GM23338 (cell line): ENCODE measurements around the gene CLC. TPM values are rescaled to one million over a fixed set of nuclear protein-coding genes. Genes with fewer than 3 reads are reported as not detected.

Experiments
- ATAC-seq: fragments of 200-7000 bp; cut with Tn5 transposase; 3 replicates; pipeline ENCODE4 v1.9.1; 2020
- DNase-seq: peaks from one replicate; pipeline ENCODE4 v3.0.0-alpha.2; 2015; ENCODE audit warnings: low spot score
- H2AFZ ChIP-seq: fragments of 200-600 bp; sonication (generic); 2 replicates; pipeline ENCODE4 v1.8.0; 2016; ENCODE audit warnings: antibody characterized with exemption, mild to moderate bottlenecking, moderate library complexity
- H3F3A ChIP-seq: fragments of 200-600 bp; sonication (generic); replicated peaks from 2 replicates; pipeline ENCODE4 v1.8.0; 2017; ENCODE audit warnings: antibody characterized with exemption, mixed run types, low read depth
- H3K27ac ChIP-seq: fragments of 200-600 bp; sonication (generic); 2 replicates; pipeline ENCODE4 v1.6.1; 2016; ENCODE audit warnings: low read depth
- H3K27me3 ChIP-seq: fragments of 200-600 bp; sonication (generic); 2 replicates; pipeline ENCODE4 v1.8.0; 2016; ENCODE audit warnings: mild to moderate bottlenecking, mixed run types, moderate library complexity; ENCODE audit not compliant: insufficient read depth
- H3K36me3 ChIP-seq: fragments of 200-600 bp; sonication (generic); 2 replicates; pipeline ENCODE4 v1.8.0; 2016; ENCODE audit warnings: mild to moderate bottlenecking; ENCODE audit not compliant: insufficient read depth
- H3K4me1 ChIP-seq: fragments of 200-600 bp; sonication (generic); 2 replicates; pipeline ENCODE4 v1.8.0; 2016; ENCODE audit warnings: mild to moderate bottlenecking, moderate library complexity; ENCODE audit not compliant: insufficient read depth
- H3K4me2 ChIP-seq: fragments of 200-600 bp; sonication (generic); 2 replicates; pipeline ENCODE4 v1.7.1; 2017; ENCODE audit warnings: mixed run types
- H3K4me3 ChIP-seq: fragments of 200-600 bp; sonication (generic); 2 replicates; pipeline ENCODE4 v1.6.1; 2016; ENCODE audit warnings: mixed run types
- H3K79me2 ChIP-seq: fragments of 200-600 bp; sonication (generic); replicated peaks from 2 replicates; pipeline ENCODE4 v1.8.0; 2017; ENCODE audit warnings: mild to moderate bottlenecking; ENCODE audit not compliant: insufficient read depth
- H3K9me2 ChIP-seq: fragments of 200-600 bp; sonication (generic); 2 replicates; pipeline ENCODE4 v1.8.0; 2017; ENCODE audit not compliant: insufficient read depth
- H4K20me1 ChIP-seq: fragments of 200-600 bp; sonication (generic); replicated peaks from 2 replicates; pipeline ENCODE4 v1.8.0; 2017; ENCODE audit warnings: mild to moderate bottlenecking; ENCODE audit not compliant: insufficient read depth
- H3K27ac Mint-ChIP-seq: 2 replicates; pipeline ENCODE4 v1.8.0; 2020; ENCODE audit warnings: inconsistent platforms, mild to moderate bottlenecking, moderate library complexity, mixed read lengths
- H3K27me3 Mint-ChIP-seq: 3 replicates; pipeline ENCODE4 v1.8.0; 2022; ENCODE audit warnings: low read depth, mild to moderate bottlenecking, moderate library complexity, mixed read lengths, inconsistent platforms; ENCODE audit not compliant: insufficient read depth, poor library complexity
- H3K36me3 Mint-ChIP-seq: 3 replicates; pipeline ENCODE4 v1.8.0; 2021; ENCODE audit warnings: low read depth, mild to moderate bottlenecking, inconsistent platforms, moderate library complexity, mixed read lengths
- H3K4me1 Mint-ChIP-seq: 3 replicates; pipeline ENCODE4 v1.8.0; 2020; ENCODE audit warnings: mild to moderate bottlenecking, inconsistent platforms, mixed read lengths
- H3K4me3 Mint-ChIP-seq: 3 replicates; pipeline ENCODE4 v1.8.0; 2021; ENCODE audit warnings: moderate library complexity, mild to moderate bottlenecking, inconsistent platforms, mixed read lengths
- H3K9me3 Mint-ChIP-seq: 3 replicates; pipeline ENCODE4 v1.8.0; 2020; ENCODE audit warnings: moderate library complexity, mild to moderate bottlenecking, inconsistent platforms, mixed read lengths
- CREB1 ChIP-seq: fragments of 250-450 bp; sonication (Bioruptor Pico); IDR thresholded peaks from 2 replicates; pipeline ENCODE4 v1.5.0; 2020; ENCODE audit warnings: low read depth, mild to moderate bottlenecking, moderate library complexity
- EZH2phosphoT487 ChIP-seq: fragments of 200-600 bp; sonication (generic); IDR thresholded peaks from one replicate; pipeline ENCODE4 v1.8.1; 2018; ENCODE audit warnings: antibody characterized with exemption; ENCODE audit not compliant: unreplicated experiment
- NANOG ChIP-seq: IDR thresholded peaks from 2 replicates; pipeline ENCODE4 v1.6.1; 2016; ENCODE audit warnings: antibody characterized with exemption, borderline replicate concordance
- POLR2AphosphoS5 ChIP-seq: IDR thresholded peaks from 2 replicates; pipeline ENCODE4 v1.6.1; 2016; ENCODE audit warnings: antibody characterized with exemption, low read depth
- STAT1 ChIP-seq: IDR thresholded peaks from one replicate; pipeline ENCODE4 v1.6.1; 2016; ENCODE audit warnings: antibody characterized with exemption; ENCODE audit not compliant: unreplicated experiment
- ZNF114 ChIP-seq: fragments of 250-450 bp; sonication (Bioruptor Pico); IDR thresholded peaks from 2 replicates; pipeline ENCODE4 v1.5.0; 2020; ENCODE audit warnings: mild to moderate bottlenecking, moderate library complexity
- ZNF331 ChIP-seq: fragments of 250-450 bp; sonication (Bioruptor Pico); IDR thresholded peaks from 2 replicates; pipeline ENCODE4 v1.5.0; 2020; ENCODE audit warnings: low read depth, mild to moderate bottlenecking, moderate library complexity
- polyA plus RNA-seq: library from polyadenylated mRNA; unstranded; fragments of >200 nt; fragmentation: Nextera tagmentation; extraction: Ambion mirVana; gene quantifications from 2 replicates; pipeline ENCODE4 v1.2.1, GENCODE V29; 2016
- total RNA-seq: library from RNA; depleted of rRNA; stranded (reverse); fragments of >200 nt; shearing (Covaris generic); gene quantifications from 2 replicates; pipeline ENCODE4 v1.2.3, GENCODE V29; 2014
- TF ChIP-seq, protein P1 (sequence below): fragments of 250-450 bp; sonication (Bioruptor Pico); IDR thresholded peaks from 2 replicates; pipeline ENCODE4 v1.5.0; 2020; ENCODE audit warnings: mild to moderate bottlenecking, moderate library complexity

Gene CLC
- total and polyA plus RNA-seq, 2 experiments from 2014 or later, result not detected

DNA sequence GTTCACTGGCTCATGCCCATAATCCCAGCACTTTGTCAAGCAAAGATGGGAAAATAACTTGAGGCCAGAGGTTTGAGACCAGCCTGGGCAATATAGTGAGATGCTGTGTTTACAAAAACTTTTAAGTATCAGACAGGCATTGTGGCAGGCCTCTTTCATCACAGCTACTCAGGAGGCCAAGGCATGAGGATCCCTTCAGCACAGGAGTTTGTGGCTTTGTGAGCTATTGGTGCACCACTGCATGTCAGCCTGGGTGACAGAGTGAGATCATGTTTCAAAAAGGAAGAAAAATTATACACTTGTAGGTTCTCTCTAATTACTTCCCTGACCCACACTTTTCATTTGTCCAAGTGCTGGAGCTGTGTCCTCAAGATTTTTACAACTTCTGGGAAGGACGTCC lies 45.0 kb downstream of the CLC start (continued):
- TF ChIP-seq, protein P1, sequence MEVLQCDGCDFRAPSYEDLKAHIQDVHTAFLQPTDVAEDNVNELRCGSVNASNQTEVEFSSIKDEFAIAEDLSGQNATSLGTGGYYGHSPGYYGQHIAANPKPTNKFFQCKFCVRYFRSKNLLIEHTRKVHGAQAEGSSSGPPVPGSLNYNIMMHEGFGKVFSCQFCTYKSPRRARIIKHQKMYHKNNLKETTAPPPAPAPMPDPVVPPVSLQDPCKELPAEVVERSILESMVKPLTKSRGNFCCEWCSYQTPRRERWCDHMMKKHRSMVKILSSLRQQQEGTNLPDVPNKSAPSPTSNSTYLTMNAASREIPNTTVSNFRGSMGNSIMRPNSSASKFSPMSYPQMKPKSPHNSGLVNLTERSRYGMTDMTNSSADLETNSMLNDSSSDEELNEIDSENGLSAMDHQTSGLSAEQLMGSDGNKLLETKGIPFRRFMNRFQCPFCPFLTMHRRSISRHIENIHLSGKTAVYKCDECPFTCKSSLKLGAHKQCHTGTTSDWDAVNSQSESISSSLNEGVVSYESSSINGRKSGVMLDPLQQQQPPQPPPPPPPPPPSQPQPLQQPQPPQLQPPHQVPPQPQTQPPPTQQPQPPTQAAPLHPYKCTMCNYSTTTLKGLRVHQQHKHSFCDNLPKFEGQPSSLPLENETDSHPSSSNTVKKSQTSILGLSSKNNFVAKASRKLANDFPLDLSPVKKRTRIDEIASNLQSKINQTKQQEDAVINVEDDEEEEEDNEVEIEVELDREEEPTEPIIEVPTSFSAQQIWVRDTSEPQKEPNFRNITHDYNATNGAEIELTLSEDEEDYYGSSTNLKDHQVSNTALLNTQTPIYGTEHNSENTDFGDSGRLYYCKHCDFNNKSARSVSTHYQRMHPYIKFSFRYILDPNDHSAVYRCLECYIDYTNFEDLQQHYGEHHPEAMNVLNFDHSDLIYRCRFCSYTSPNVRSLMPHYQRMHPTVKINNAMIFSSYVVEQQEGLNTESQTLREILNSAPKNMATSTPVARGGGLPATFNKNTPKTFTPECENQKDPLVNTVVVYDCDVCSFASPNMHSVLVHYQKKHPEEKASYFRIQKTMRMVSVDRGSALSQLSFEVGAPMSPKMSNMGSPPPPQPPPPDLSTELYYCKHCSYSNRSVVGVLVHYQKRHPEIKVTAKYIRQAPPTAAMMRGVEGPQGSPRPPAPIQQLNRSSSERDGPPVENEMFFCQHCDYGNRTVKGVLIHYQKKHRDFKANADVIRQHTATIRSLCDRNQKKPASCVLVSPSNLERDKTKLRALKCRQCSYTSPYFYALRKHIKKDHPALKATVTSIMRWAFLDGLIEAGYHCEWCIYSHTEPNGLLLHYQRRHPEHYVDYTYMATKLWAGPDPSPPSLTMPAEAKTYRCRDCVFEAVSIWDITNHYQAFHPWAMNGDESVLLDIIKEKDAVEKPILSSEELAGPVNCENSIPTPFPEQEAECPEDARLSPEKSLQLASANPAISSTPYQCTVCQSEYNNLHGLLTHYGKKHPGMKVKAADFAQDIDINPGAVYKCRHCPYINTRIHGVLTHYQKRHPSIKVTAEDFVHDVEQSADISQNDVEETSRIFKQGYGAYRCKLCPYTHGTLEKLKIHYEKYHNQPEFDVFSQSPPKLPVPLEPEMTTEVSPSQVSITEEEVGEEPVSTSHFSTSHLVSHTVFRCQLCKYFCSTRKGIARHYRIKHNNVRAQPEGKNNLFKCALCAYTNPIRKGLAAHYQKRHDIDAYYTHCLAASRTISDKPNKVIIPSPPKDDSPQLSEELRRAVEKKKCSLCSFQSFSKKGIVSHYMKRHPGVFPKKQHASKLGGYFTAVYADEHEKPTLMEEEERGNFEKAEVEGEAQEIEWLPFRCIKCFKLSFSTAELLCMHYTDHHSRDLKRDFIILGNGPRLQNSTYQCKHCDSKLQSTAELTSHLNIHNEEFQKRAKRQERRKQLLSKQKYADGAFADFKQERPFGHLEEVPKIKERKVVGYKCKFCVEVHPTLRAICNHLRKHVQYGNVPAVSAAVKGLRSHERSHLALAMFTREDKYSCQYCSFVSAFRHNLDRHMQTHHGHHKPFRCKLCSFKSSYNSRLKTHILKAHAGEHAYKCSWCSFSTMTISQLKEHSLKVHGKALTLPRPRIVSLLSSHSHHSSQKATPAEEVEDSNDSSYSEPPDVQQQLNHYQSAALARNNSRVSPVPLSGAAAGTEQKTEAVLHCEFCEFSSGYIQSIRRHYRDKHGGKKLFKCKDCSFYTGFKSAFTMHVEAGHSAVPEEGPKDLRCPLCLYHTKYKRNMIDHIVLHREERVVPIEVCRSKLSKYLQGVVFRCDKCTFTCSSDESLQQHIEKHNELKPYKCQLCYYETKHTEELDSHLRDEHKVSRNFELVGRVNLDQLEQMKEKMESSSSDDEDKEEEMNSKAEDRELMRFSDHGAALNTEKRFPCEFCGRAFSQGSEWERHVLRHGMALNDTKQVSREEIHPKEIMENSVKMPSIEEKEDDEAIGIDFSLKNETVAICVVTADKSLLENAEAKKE (CRISPR knock-in tag), result no peak
- no peak for TF ChIP-seq STAT1
- no peak for TF ChIP-seq ZNF114 (CRISPR knock-in tag)
- no peak for TF ChIP-seq EZH2phosphoT487
- no peak for TF ChIP-seq CREB1 (CRISPR knock-in tag)

DNA sequence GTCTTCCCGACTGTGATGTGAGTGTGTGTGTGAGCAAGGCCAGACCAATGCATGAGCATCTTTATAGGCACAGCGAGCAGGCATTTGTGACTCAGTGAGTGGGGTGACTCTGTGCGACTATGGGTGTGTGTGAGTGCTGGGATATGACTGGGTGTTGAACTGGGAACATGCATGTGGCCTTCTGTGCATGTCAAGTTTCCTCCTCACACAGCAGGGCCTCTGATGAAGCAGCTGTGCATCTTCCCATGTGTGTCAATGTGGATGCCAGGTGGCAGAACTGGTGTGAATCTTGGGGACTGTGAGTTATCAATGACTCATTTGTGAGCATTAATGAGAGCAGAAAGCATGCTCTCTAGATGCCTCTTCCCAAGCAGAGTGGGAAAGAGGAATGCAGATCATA lies 45.7 kb downstream of the CLC start:
- no peaks in the 10 kb centered on the region for H3F3A ChIP-seq
- Mint-ChIP-seq H3K27ac (no peak overlapping the region), H3K36me3 (no peaks in the 10 kb centered on the region), H3K4me1 (peaks cover 3% of the 10 kb centered on the region; the same call in 1 of the 3 replicates), H3K9me3 (no peaks in the 10 kb centered on the region), H3K27me3 (no peaks in the 10 kb centered on the region), H3K4me3 (no peak overlapping the region)
- no peaks in the 10 kb centered on the region for H3K79me2 ChIP-seq
- no peaks in the 10 kb centered on the region for H3K4me1 ChIP-seq
- H2AFZ ChIP-seq, result no peak overlapping the region
- no peak overlapping the region for H3K4me2 ChIP-seq
- H3K27me3 ChIP-seq, result no peaks in the 10 kb centered on the region
- no peak for ATAC-seq
- no peaks in the 10 kb centered on the region for H3K9me2 ChIP-seq
- H3K27ac ChIP-seq, result no peak overlapping the region
- H3K36me3 ChIP-seq, result no peaks in the 10 kb centered on the region
- no peak for DNase-seq
- no peaks in the 10 kb centered on the region for H4K20me1 ChIP-seq
- H3K4me3 ChIP-seq, result no peak overlapping the region
- TF ChIP-seq ZNF331 (CRISPR knock-in tag) (no peak), POLR2AphosphoS5 (no peak), NANOG (no peak), ZNF114 (CRISPR knock-in tag) (no peak)
- TF ChIP-seq, protein P1 (CRISPR knock-in tag), result no peak
